HG03097 (cell line): ENCODE data around the gene GOLGA7B.

Source experiments
- ATAC-seq: cut with Tn5 transposase; IDR thresholded peaks from one replicate; pipeline ENCODE4 v1.9.1; 2021; ENCODE audit not compliant: unreplicated experiment, low FRiP score

GOLGA7B gene

GRCh38 chr10:97849687-97850402, at the start of gene GOLGA7B:
Gene GOLGA7B (plus strand): TSS chr10:97849843. CDS start chr10:97850304, 461 bp downstream.
- ATAC-seq = no peak

DNA sequence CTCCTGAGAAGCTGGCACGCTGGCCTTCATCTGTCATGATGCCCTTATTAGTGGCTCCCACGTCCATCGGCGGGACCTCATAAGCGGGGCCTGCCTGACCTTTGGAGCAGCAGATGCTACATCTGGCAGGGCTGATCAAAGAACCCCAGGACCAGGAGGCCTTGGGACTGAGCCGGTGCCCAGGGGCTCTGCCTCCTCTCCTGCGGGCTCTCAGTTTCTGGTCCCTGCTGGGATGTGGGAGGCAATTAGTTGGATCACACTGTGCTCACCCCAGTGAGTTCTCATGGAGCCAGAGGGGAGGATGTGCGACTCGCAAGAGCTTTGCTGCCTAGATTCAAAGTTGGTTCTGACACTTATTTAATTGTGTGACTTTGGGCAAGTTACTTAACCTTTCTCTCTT, 49.2 kb upstream of the GOLGA7B start:
- ATAC-seq = no peak

DNA sequence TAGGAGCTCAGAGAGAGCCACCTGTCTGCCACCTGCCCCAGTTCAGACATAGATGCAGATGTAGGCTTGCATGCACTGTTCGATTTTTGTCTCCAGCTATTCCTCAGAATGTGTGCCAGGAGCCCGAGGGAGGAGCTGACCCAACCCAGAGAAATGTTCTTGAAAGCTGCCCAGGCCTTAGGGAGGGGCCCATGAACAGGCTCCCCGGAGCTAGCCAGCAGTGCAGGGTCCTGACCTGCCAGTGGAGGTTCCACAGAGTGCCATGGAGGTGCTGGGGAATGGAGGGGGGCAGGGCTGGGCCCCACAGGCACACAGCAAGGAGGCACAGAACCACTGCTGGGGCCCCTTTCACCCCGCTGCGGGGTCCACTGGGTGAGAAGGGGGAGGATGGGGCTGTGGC, 48.2 kb upstream of the GOLGA7B start:
- ATAC-seq = no peak

DNA sequence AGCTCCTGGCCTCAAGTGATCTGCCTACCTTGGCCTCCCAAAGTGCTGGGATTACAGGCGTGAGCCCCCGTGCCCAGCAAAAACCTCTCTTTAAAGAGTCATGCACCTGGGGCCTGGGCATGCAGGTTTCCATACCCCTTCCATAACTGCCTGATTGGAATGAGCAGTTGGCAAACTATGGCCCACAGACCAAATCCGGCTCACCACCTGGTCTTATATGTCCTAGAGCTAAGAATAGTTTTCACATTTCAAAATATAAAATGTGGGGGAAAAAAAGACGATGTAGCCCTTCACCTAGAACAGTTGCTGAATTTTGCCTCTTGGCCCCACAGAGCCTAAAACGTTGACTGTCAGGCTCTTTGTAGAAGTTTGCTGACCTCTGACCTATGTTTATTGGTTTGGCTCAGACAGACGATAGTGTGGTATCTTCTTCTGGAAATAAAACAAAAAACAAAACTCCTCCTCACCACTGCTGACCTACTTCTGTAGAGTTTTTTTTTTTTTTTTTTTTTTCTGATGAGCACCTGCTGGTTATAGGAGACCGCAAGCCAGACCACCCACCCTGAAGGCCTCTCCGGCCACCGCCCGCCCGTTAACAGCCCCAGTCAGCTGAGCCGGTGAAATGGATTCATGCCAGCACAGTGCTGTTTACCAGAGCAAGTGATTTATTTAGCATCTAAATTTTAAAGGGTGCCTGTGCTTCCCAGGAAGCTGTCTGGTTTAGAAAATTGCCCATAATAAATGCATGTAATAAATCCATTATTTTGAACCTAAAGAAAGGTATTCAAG, 44.4 kb upstream of the GOLGA7B start:
- ATAC-seq = no peak

DNA sequence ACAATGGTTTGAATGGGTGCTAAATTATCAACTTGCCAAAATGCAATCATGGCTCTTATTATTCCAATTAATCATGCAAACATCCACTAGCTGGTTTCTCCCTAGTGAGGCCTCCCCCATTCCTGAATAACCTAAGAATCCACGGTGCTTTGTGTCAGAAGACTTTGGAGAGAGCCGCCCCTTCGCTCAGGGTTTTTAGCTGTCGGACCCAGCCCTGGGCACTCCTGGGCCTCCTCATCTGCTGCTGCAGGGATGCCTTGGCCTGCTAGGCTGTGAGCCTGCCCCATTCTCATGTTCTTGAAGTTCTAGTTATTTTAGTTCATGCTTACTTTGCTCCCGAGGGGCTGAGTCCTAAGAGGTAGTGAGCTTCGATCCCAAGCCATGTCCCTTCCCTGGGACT, 43.7 kb upstream of the GOLGA7B start:
- no peak for ATAC-seq

DNA sequence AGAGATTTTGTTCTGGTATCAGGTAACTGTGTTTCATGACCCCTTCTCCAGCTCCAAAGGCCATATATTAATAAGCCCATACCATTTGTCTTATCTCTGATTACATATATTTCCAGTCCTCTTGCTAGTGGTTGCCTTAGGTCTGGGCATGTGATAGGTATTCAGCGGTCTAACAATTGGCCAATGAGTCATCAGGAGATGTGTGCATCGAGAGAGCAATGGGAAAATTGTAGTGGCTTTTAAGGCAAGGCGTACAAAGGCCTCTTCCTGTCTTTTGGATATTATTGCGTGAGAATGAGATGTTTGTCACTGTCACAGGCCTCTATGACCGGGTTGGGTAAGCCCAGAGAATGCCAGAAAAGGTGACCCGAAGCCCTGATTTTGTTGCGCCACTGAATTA, 39.2 kb upstream of the GOLGA7B start:
- no peak for ATAC-seq

- no peak for ATAC-seq
Observed at GRCh38 chr10:97811958-97812357, 37.7 kb upstream of the GOLGA7B start.

GRCh38 chr10:97812696-97813095, 36.9 kb upstream of the GOLGA7B start:
- ATAC-seq = no peak

GRCh38 chr10:97813311-97813710, 36.3 kb upstream of the GOLGA7B start:
- ATAC-seq = no peak

DNA sequence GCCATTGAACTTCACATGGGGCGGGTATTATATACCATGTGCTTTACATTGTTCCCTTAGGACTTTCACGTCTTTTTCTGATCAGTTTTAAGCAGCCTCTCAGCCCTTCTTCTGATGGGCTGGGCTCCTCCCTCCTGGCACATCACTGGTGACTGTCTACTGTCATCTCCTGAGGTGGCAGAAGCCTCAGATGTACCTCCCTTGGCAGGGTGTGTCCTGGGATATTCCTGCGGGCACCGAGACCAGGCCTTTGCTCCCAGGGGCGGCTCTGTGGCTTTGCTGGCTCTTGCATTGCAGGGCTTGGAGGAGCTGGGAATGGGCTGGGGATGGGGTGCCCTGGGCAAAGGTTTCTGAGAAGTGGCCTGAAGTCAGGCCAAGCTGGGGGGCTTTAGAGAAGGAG, 34.6 kb upstream of the GOLGA7B start:
- ATAC-seq = no peak

GRCh38 chr10:97816609-97817008, 33.0 kb upstream of the GOLGA7B start:
- ATAC-seq = no peak

GRCh38 chr10:97818572-97818971, 31.1 kb upstream of the GOLGA7B start:
- no peak for ATAC-seq

- ATAC-seq = no peak
Observed at GRCh38 chr10:97820096-97820704, 29.4 kb upstream of the GOLGA7B start.

- ATAC-seq = no peak
Observed at GRCh38 chr10:97821308-97822038, 28.2 kb upstream of the GOLGA7B start.

DNA sequence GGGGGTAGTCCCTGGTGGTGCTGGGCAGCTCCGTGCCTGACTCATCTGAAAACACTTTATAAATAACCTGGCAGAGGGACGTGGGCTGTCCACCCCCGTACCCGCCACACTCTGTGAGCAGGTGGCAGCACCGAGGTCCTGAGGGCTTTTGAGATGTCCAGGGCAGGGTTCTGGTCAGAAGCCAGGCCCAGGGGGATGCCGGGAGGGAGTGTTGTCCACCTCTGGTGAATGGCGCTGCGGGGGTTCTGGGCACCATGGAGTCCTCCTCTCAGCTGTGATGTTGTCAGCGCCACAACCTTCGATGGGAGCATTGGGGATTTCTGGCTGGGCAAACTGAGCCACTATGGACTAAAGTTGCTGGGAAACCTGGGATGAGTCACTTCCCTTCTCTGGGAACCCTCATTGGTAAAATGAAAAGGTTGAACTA, 27.4 kb upstream of the GOLGA7B start:
- ATAC-seq = no peak

- ATAC-seq = no peak
Observed at GRCh38 chr10:97823734-97824133, 25.9 kb upstream of the GOLGA7B start.

DNA sequence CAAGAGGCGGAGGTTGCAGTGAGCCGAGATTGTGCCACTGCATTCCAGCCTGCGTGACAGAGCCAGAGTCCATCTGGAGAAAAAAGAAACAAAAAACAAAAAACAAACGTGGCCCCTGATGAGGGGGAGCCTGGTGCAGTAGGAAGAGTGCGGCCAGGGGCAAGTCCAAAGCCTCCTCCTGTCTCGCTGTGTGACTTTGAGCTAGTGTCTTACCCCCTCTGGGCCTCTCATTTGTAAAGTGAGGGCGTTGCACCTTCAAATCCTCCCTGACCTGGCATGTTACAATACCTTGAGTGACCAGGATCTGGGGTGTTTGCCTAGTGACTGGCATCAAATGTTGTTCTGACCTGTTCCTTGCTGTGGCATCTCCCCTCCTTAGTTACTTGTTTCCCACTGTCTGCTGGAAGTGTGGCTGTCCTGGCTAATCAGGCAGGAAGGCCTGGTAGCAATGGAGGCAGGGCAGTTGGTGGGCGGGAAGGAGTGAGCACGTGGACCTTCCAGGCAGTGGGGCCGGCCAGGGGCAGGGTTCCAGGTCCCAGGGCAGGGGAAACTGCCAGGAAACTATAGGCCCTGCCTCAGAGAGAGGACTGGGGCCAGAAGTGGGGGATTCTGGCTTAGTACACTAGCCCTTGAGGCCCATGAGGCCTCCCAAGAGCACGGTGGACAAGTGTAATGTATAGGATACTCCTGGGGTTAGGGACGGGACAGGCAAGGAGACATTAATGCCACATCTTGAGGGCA, 24.5 kb upstream of the GOLGA7B start:
- no peak for ATAC-seq

GRCh38 chr10:97826892-97827291, 22.8 kb upstream of the GOLGA7B start:
- ATAC-seq = no peak

GRCh38 chr10:97827702-97828291, 21.8 kb upstream of the GOLGA7B start:
- no peak for ATAC-seq

- no peak for ATAC-seq
Observed at GRCh38 chr10:97828721-97829120, 20.9 kb upstream of the GOLGA7B start.
